Measurements from ENCODE around the gene NKX3-2. TPM values are rescaled to one million over a fixed set of nuclear protein-coding genes. Genes with fewer than 3 reads are reported as not detected.

NKX3-2 gene
- total and polyA plus RNA-seq, 2 of the 4 experiments (the other 2 are of a cell fraction) = 0.05 TPM; not detected in 1

DNA sequence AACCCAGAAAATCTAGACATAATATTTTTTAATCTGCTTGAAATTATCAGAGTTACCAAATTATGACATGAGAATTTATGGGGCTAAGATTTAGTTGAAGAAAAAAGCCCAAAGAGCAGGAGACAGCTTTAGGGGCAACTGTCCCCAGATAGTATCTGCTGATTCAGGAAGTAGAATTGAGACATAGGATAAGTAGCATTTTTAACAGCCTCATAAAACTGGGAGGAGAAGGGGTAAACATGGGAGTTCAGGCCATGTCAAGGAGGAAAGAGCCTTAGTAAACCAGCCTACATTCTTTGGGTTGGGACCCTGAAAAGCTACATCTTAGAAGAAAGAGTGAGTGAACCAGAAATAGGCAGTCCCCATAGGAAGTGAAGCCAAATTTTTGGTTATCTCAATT lies 50.5 kb downstream of the NKX3-2 start:
- BruUV-seq (replicated peaks) = no TSS peak
- Histone ChIP-seq H3K9ac (ENCODE audit: low read depth, low read length) (no peak overlapping the region), H3K14ac (replicated peaks; ENCODE audit: low read depth, low read length) (no peak overlapping the region), H3K18ac (ENCODE audit: low read depth, low read length) (no peak overlapping the region), H3K36me3 (ENCODE audit: control insufficient read depth, insufficient read depth, low read length) (no peaks in the 10 kb centered on the region), H2AFZ (replicated peaks; ENCODE audit: low read length, poor library complexity) (no peak overlapping the region), H2BK20ac (ENCODE audit: low read depth, low read length) (no peak overlapping the region), H4K8ac (ENCODE audit: low read depth in 2 of 2, low read length in 2 of 2) (no peak overlapping the region), H3K4me2 (ENCODE audit: low read depth, low read length) (no peak overlapping the region), H3K27me3 (ENCODE audit: control insufficient read depth, insufficient read depth, low read length) (peaks cover 4% of the 10 kb centered on the region; the same call in 1 of the 2 replicates), H2AK5ac (ENCODE audit: low read depth, low read length) (no peak overlapping the region), H3K4me3 (ENCODE audit: insufficient read depth, low read depth, low read length) (no peak overlapping the region), H2BK120ac (ENCODE audit: low read depth, low read length) (no peak overlapping the region), H3K79me1 (ENCODE audit: low read depth in 1 of 2, low read length in 2 of 2) (no peaks in the 10 kb centered on the region), H2BK15ac (ENCODE audit: low read depth, low read length) (no peak overlapping the region), H4K91ac (ENCODE audit: insufficient read depth, low read depth, low read length) (no peak overlapping the region), H3K9me3 (ENCODE audit: control insufficient read depth, insufficient read depth, low read length) (no peaks in the 10 kb centered on the region), H3K27ac (ENCODE audit: insufficient read depth, low read length) (no peak overlapping the region), H3K23ac (ENCODE audit: low read depth, low read length) (no peak overlapping the region), H4K5ac (ENCODE audit: low read depth, low read length) (no peak overlapping the region), H2AK9ac (replicated peaks; ENCODE audit: low read depth, low read length, poor library complexity) (no peak overlapping the region), H3K4me1 (ENCODE audit: control insufficient read depth, insufficient read depth, low read length) (no peaks in the 10 kb centered on the region), H2BK5ac (ENCODE audit: low read depth, low read length, poor library complexity, severe bottlenecking) (no peak overlapping the region), H3K4ac (ENCODE audit: low read depth, low read length) (no peak overlapping the region), H3K56ac (ENCODE audit: extremely low read depth, insufficient read depth, low read length) (no peak overlapping the region), H3K9me1 (ENCODE audit: insufficient read depth, low read length) (no peaks in the 10 kb centered on the region), H4K20me1 (ENCODE audit: insufficient read depth, low read length) (no peaks in the 10 kb centered on the region)
- intact Hi-C loops (cut with micrococcal nuclease) (no loop called here), in situ Hi-C loops (cut with MboI; ENCODE audit: low sequenced_read_pairs) (no loop called here), dilution Hi-C loops (cut with HindIII; ENCODE audit: low sequenced_read_pairs, unreplicated experiment) (no loop called here)
- DNase-seq (no peak), ATAC-seq (ENCODE audit: low read depth) (no peak)
- no peak for TF ChIP-seq RFX5 (IDR thresholded peaks at IDR 0.05; ENCODE audit: low read depth, low read length)
- TF ChIP-seq RCOR1 (IDR thresholded peaks at IDR 0.05; ENCODE audit: insufficient replicate concordance, low read length) = no peak
- TF ChIP-seq MAZ (IDR thresholded peaks at IDR 0.05; ENCODE audit: borderline replicate concordance, low read depth, low read length) = no peak
- TF ChIP-seq, protein P1, sequence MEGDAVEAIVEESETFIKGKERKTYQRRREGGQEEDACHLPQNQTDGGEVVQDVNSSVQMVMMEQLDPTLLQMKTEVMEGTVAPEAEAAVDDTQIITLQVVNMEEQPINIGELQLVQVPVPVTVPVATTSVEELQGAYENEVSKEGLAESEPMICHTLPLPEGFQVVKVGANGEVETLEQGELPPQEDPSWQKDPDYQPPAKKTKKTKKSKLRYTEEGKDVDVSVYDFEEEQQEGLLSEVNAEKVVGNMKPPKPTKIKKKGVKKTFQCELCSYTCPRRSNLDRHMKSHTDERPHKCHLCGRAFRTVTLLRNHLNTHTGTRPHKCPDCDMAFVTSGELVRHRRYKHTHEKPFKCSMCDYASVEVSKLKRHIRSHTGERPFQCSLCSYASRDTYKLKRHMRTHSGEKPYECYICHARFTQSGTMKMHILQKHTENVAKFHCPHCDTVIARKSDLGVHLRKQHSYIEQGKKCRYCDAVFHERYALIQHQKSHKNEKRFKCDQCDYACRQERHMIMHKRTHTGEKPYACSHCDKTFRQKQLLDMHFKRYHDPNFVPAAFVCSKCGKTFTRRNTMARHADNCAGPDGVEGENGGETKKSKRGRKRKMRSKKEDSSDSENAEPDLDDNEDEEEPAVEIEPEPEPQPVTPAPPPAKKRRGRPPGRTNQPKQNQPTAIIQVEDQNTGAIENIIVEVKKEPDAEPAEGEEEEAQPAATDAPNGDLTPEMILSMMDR (conservative IDR thresholded peaks at IDR 0.05; ENCODE audit: low read depth, low read length) = no peak
- no peak for TF ChIP-seq BHLHE40 (IDR thresholded peaks at IDR 0.05; ENCODE audit: low read depth, low read length)
- no peak for TF ChIP-seq MAFK (IDR thresholded peaks at IDR 0.05; ENCODE audit: low read depth, low read length)
- no peak for TF ChIP-seq CEBPB (IDR thresholded peaks at IDR 0.05; ENCODE audit: low read depth, low read length)
- TF ChIP-seq SMC3 (IDR thresholded peaks at IDR 0.05; ENCODE audit: low read depth, low read length) = no peak
- TF ChIP-seq RAD21 (IDR thresholded peaks at IDR 0.05; ENCODE audit: low read length) = no peak
- TF ChIP-seq, protein P2, sequence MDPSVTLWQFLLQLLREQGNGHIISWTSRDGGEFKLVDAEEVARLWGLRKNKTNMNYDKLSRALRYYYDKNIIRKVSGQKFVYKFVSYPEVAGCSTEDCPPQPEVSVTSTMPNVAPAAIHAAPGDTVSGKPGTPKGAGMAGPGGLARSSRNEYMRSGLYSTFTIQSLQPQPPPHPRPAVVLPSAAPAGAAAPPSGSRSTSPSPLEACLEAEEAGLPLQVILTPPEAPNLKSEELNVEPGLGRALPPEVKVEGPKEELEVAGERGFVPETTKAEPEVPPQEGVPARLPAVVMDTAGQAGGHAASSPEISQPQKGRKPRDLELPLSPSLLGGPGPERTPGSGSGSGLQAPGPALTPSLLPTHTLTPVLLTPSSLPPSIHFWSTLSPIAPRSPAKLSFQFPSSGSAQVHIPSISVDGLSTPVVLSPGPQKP (IDR thresholded peaks at IDR 0.05; ENCODE audit: borderline replicate concordance, low read depth, low read length) = no peak
- TF ChIP-seq NFE2L2 (IDR thresholded peaks at IDR 0.05; ENCODE audit: low read depth, low read length) = no peak
- no peak for TF ChIP-seq CHD1 (IDR thresholded peaks at IDR 0.05; ENCODE audit: low read depth, low read length)
- no peak for TF ChIP-seq FOS (IDR thresholded peaks at IDR 0.05; ENCODE audit: low read depth, low read length)
- no peak for TF ChIP-seq POLR2A (IDR thresholded peaks at IDR 0.05; ENCODE audit: low read depth, low read length)
- no peak for TF ChIP-seq MXI1 (IDR thresholded peaks at IDR 0.05; ENCODE audit: borderline replicate concordance, low read depth, low read length)
- TF ChIP-seq, protein P3, sequence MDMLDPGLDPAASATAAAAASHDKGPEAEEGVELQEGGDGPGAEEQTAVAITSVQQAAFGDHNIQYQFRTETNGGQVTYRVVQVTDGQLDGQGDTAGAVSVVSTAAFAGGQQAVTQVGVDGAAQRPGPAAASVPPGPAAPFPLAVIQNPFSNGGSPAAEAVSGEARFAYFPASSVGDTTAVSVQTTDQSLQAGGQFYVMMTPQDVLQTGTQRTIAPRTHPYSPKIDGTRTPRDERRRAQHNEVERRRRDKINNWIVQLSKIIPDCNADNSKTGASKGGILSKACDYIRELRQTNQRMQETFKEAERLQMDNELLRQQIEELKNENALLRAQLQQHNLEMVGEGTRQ (IDR thresholded peaks at IDR 0.05; ENCODE audit: low read depth, low read length) = no peak
- CTCF ChIA-PET = no interaction called here
- POLR2A ChIA-PET (ENCODE audit: unreplicated experiment) = no interaction called here
